Vagina (tissue), 2 donors: Measurements from ENCODE around the gene KHDRBS1. TPM values are rescaled to one million over a fixed set of nuclear protein-coding genes. Genes with fewer than 3 reads are reported as not detected.

Source experiments
- DNase-seq, 2 donors: peaks; one replicate each; pipeline ENCODE4 v3.0.0-alpha.2; 2017; ENCODE audit errors: extremely low spot score in 2 of 2
- H3K27ac ChIP-seq: fragments of 200-600 bp; sonication (generic); one replicate; pipeline ENCODE4 v1.5.1; 2019
- H3K27me3 ChIP-seq: fragments of 200-600 bp; sonication (generic); one replicate; pipeline ENCODE4 v1.5.1; 2019
- H3K36me3 ChIP-seq, 2 donors: fragments of 200-600 bp; sonication (generic); one replicate each; pipeline ENCODE4 v1.5.1; 2017 to 2019
- H3K4me1 ChIP-seq: fragments of 200-600 bp; sonication (generic); one replicate; pipeline ENCODE4 v1.5.1; 2019
- H3K4me3 ChIP-seq, 2 donors: fragments of 200-600 bp; sonication (generic); 1 replicate in 1 of 2; 2 replicates in 1 of 2; pipeline ENCODE4 v1.5.1; 2016 to 2019
- H3K9me3 ChIP-seq: fragments of 200-600 bp; sonication (generic); one replicate; pipeline ENCODE4 v1.5.1; 2019
- CTCF ChIP-seq, 3 experiments: fragments of 450-650 bp in 2 of 3; fragments of 200-600 bp in 1 of 3; sonication (generic) in 1 of 3; IDR thresholded peaks; one replicate each; pipeline ENCODE4 v1.5.1; 2017 to 2019; ENCODE audit warnings: antibody characterized with exemption in 3 of 3, mild to moderate bottlenecking in 2 of 3, moderate library complexity in 2 of 3
- POLR2A ChIP-seq, 2 donors: fragments of 450-650 bp; IDR thresholded peaks; one replicate each; pipeline ENCODE4 v1.6.1; 2017; ENCODE audit warnings: antibody characterized with exemption in 2 of 2, mild to moderate bottlenecking in 2 of 2, moderate library complexity in 2 of 2
- POLR2AphosphoS5 ChIP-seq, 2 donors: sonication (generic); formaldehyde crosslinking; IDR thresholded peaks; one replicate each; pipeline ENCODE4 v1.9.0; 2017; ENCODE audit warnings: antibody characterized with exemption in 2 of 2, mild to moderate bottlenecking in 2 of 2, low read depth in 1 of 2; ENCODE audit not compliant: insufficient read depth in 1 of 2
- intact Hi-C: fragments of 100-400 bp; cut with DNase I; formaldehyde crosslinking; loops from one replicate; pipeline ENCODE4 v1.15.1; 2023
- total RNA-seq: library from RNA; depleted of rRNA; stranded (reverse); fragments of >200 nt; gene quantifications from one replicate; pipeline ENCODE4 v1.2.3, GENCODE V29; 2016

Gene KHDRBS1
- total RNA-seq, 1 donor from 2014 or later, result 104 TPM

- no peak for DNase-seq
- H3K36me3 ChIP-seq, result no peaks in the 10 kb centered on the region
- no peak overlapping the region for H3K4me3 ChIP-seq
- H3K27ac ChIP-seq, result no peak overlapping the region
- peaks cover 30% of the 10 kb centered on the region for H3K4me1 ChIP-seq
- H3K9me3 ChIP-seq, result no peaks in the 10 kb centered on the region
- H3K27me3 ChIP-seq, result no peaks in the 10 kb centered on the region
- intact Hi-C loops, result loop anchor here (10.0 kb wide), 2 partner anchors 94 to 284 kb away; no protein-coding TSS in a partner anchor
- no peak for TF ChIP-seq POLR2A (IDR thresholded peaks at IDR 0.05)
- TF ChIP-seq CTCF (IDR thresholded peaks at IDR 0.05), result no peak
- no peak for TF ChIP-seq POLR2AphosphoS5 (IDR thresholded peaks at IDR 0.05; ENCODE audit: insufficient read depth in 1 of 2, low read depth in 1 of 2)
Observed at GRCh38 chr1:32068957-32069588, 55.4 kb downstream of the KHDRBS1 start.

- TF ChIP-seq POLR2A (IDR thresholded peaks at IDR 0.05), result no peak
- TF ChIP-seq POLR2AphosphoS5 (IDR thresholded peaks at IDR 0.05; ENCODE audit: insufficient read depth in 1 of 2, low read depth in 1 of 2), result no peak
- H3K36me3 ChIP-seq, result peaks cover 0 to 20% of the 10 kb centered on the region in 2 donors
- H3K27ac ChIP-seq, result peak overlapping the region; percentile 90
- no peaks in the 10 kb centered on the region for H3K9me3 ChIP-seq
- peak overlapping the region; percentile 68 to 78 for H3K4me3 ChIP-seq
- no peak for DNase-seq
- H3K4me1 ChIP-seq, result peaks cover 23% of the 10 kb centered on the region
- H3K27me3 ChIP-seq, result no peaks in the 10 kb centered on the region
- intact Hi-C loops, result no loop called here
Observed at GRCh38 chr1:32071758-32072621, 58.3 kb downstream of the KHDRBS1 start.

- peaks cover 19% of the 10 kb centered on the region for H3K4me1 ChIP-seq
- intact Hi-C loops, result no loop called here
Observed at GRCh38 chr1:32072622-32073298, 59.1 kb downstream of the KHDRBS1 start, which contains the start of gene TMEM39B. Gene TMEM39B (plus strand): TSS chr1:32072939. CDS start chr1:32073048, 109 bp downstream.

GRCh38 chr1:32073299-32074229, 59.9 kb downstream of the KHDRBS1 start:
- H3K27ac ChIP-seq, result peak overlapping the region; percentile 90
- H3K4me1 ChIP-seq, result peaks cover 19% of the 10 kb centered on the region
- peaks cover 0 to 36% of the 10 kb centered on the region in 2 donors for H3K36me3 ChIP-seq
- no peaks in the 10 kb centered on the region for H3K27me3 ChIP-seq
- peak in 1 of 2 donors; percentile 92 for DNase-seq
- H3K4me3 ChIP-seq, result peak overlapping the region; percentile 68 to 78
- H3K9me3 ChIP-seq, result no peaks in the 10 kb centered on the region
- TF ChIP-seq POLR2A (IDR thresholded peaks at IDR 0.05), result no peak
- no peak for TF ChIP-seq CTCF (IDR thresholded peaks at IDR 0.05)
- no peak for TF ChIP-seq POLR2AphosphoS5 (IDR thresholded peaks at IDR 0.05; ENCODE audit: insufficient read depth in 1 of 2, low read depth in 1 of 2)
- intact Hi-C loops, result no loop called here

More at GRCh38 chr1:32072622-32073298, 59.1 kb downstream of the KHDRBS1 start, which contains the start of gene TMEM39B:
- Histone ChIP-seq H3K27me3 (no peaks in the 10 kb centered on the region), H3K9me3 (no peaks in the 10 kb centered on the region), H3K36me3 (peaks cover 0 to 28% of the 10 kb centered on the region in 2 donors), H3K27ac (peak within 1 kb of the TSS; percentile 90), H3K4me3 (peak within 1 kb of the TSS; percentile 68 to 78)
- peak in 1 of 3 experiments; percentile 20 for TF ChIP-seq CTCF (IDR thresholded peaks at IDR 0.05)
- TF ChIP-seq POLR2A (IDR thresholded peaks at IDR 0.05), result peak in 1 of 2 donors; percentile 15
- TF ChIP-seq POLR2AphosphoS5 (IDR thresholded peaks at IDR 0.05; ENCODE audit: insufficient read depth in 1 of 2, low read depth in 1 of 2), result peak; percentile 89 to 95
- peak in 1 of 2 donors; percentile 95 for DNase-seq
